H1 (cell line): ENCODE data around the gene NHEJ1.

ENCODE experiments used
- CTCF ChIP-seq, 3 experiments: IDR thresholded peaks; 1 replicate in 2 of 3; 2 replicates in 1 of 3; pipeline versions ENCODE4 v1.5.1 to v1.6.1; 2011; ENCODE audit warnings: low read length in 3 of 3, mild to moderate bottlenecking in 3 of 3, inconsistent platforms in 2 of 3, low read depth in 1 of 3, moderate library complexity in 1 of 3; ENCODE audit not compliant: insufficient read depth in 1 of 3; ENCODE audit errors: control extremely low read depth in 1 of 3
- E2F6 ChIP-seq: IDR thresholded peaks from 2 replicates; pipeline ENCODE4 v1.6.1; 2012; ENCODE audit warnings: inconsistent platforms
- EGR1 ChIP-seq: IDR thresholded peaks from 2 replicates; pipeline ENCODE4 v1.6.1; 2011; ENCODE audit warnings: low read depth, low read length, borderline replicate concordance
- EZH2 ChIP-seq: fragments of 200-600 bp; sonication (generic); IDR thresholded peaks from 2 replicates; pipeline ENCODE4 v1.7.1; 2012; ENCODE audit warnings: low read depth, mild to moderate bottlenecking, moderate library complexity, low read length, inconsistent platforms; ENCODE audit not compliant: severe bottlenecking
- GABPA ChIP-seq: IDR thresholded peaks from 2 replicates; pipeline ENCODE4 v1.6.1; 2011; ENCODE audit warnings: mild to moderate bottlenecking, low read length, moderate library complexity, borderline replicate concordance; ENCODE audit not compliant: insufficient read depth
- JUND ChIP-seq: IDR thresholded peaks from 2 replicates; pipeline ENCODE4 v1.6.1; 2011; ENCODE audit warnings: mild to moderate bottlenecking, improper control_type of control experiment, low read length
- NRF1 ChIP-seq: IDR thresholded peaks from 2 replicates; pipeline ENCODE4 v1.6.1; 2011; ENCODE audit warnings: mild to moderate bottlenecking, low read depth, low read length, improper control_type of control experiment
- POLR2AphosphoS5 ChIP-seq: IDR thresholded peaks from 2 replicates; pipeline ENCODE4 v1.6.1; 2011; ENCODE audit warnings: low read depth, low read length
- RAD21 ChIP-seq, 2 experiments: IDR thresholded peaks in 1 of 2; conservative IDR thresholded peaks in 1 of 2; 2 replicates each; pipeline ENCODE4 v1.6.1; 2011; ENCODE audit warnings: low read depth in 2 of 2, low read length in 2 of 2, improper control_type of control experiment in 1 of 2, inconsistent platforms in 1 of 2, mild to moderate bottlenecking in 1 of 2, moderate library complexity in 1 of 2
- RXRA ChIP-seq: IDR thresholded peaks from 2 replicates; pipeline ENCODE4 v1.6.1; 2011; ENCODE audit warnings: low read depth, mild to moderate bottlenecking, low read length, moderate library complexity; ENCODE audit not compliant: insufficient read depth
- TAF1 ChIP-seq: IDR thresholded peaks from 2 replicates; pipeline ENCODE4 v1.6.1; 2011; ENCODE audit warnings: mild to moderate bottlenecking, low read depth, low read length
- TF ChIP-seq, protein P1 (sequence below): IDR thresholded peaks from 2 replicates; pipeline ENCODE4 v1.6.1; 2011; ENCODE audit warnings: low read length, improper control_type of control experiment

DNA sequence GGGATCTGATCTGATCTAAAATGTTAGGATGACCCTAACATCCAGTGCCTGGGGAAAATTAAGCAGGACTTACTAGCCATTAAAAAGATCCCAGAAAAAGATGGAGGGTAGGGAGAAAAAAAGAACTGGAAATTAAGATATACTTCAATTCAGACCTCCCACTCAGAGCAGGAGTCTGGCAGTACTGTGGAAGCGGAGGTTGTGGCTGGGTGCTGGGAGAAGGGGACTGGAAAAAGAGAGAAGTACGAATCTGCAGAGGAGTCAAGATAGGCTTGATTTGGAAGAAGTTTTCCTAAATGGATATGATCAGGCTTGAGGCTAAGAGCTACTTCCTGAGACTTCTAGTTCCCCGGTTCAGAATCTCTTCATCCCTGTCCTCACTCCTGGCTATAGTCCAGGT is 66.4 kb downstream of the NHEJ1 start:
- no peak for TF ChIP-seq POLR2AphosphoS5
- TF ChIP-seq RXRA, result no peak
- TF ChIP-seq TAF1, result no peak
- TF ChIP-seq CTCF (IDR thresholded peaks at IDR 0.05; ENCODE audit: control extremely low read depth in 1 of 3, insufficient read depth in 1 of 3, low read depth in 1 of 3, low read length in 3 of 3), result no peak
- no peak for TF ChIP-seq EGR1
- no peak for TF ChIP-seq NRF1
- no peak for TF ChIP-seq GABPA
- no peak for TF ChIP-seq RAD21 (IDR thresholded peaks at IDR 0.05 in 1 of 2, conservative IDR thresholded peaks at IDR 0.05 in 1 of 2; ENCODE audit: low read depth in 2 of 2, low read length in 2 of 2)
- TF ChIP-seq JUND, result no peak
- TF ChIP-seq E2F6, result no peak
- TF ChIP-seq, protein P1, sequence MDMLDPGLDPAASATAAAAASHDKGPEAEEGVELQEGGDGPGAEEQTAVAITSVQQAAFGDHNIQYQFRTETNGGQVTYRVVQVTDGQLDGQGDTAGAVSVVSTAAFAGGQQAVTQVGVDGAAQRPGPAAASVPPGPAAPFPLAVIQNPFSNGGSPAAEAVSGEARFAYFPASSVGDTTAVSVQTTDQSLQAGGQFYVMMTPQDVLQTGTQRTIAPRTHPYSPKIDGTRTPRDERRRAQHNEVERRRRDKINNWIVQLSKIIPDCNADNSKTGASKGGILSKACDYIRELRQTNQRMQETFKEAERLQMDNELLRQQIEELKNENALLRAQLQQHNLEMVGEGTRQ, result no peak
- no peak for TF ChIP-seq EZH2
